SK-N-SH treated with all-trans-retinoic acid at 6 μM for 48 hours (cell line): Measurements from ENCODE around the gene DNAH3.
A peak's percentile ranks its signal among the peaks of the same experiment; 100 is the strongest.

Source experiments
- ATAC-seq: fragments of 200-7000 bp; cut with Tn5 transposase; 3 replicates; pipeline ENCODE4 v1.9.1; 2020; ENCODE audit warnings: mild to moderate bottlenecking, moderate library complexity
- ARNTL ChIP-seq: fragments of 450-650 bp; formaldehyde crosslinking; IDR thresholded peaks from 2 replicates; pipeline ENCODE4 v1.5.0; 2020; ENCODE audit warnings: low read depth, mild to moderate bottlenecking, moderate library complexity, borderline replicate concordance
- BACH2 ChIP-seq: fragments of 250-450 bp; sonication (Bioruptor Pico); IDR thresholded peaks from 2 replicates; pipeline ENCODE4 v1.9.0; 2021; ENCODE audit warnings: mild to moderate bottlenecking, borderline replicate concordance
- CSDC2 ChIP-seq: fragments of 250-450 bp; sonication (Bioruptor Pico); IDR thresholded peaks from 2 replicates; pipeline ENCODE4 v1.5.0; 2020; ENCODE audit warnings: mild to moderate bottlenecking, moderate library complexity
- ESRRG ChIP-seq: fragments of 250-450 bp; sonication (Bioruptor Pico); IDR thresholded peaks from 2 replicates; pipeline ENCODE4 v1.6.1; 2021; ENCODE audit warnings: mild to moderate bottlenecking
- GLIS3 ChIP-seq: fragments of 250-450 bp; sonication (Bioruptor Pico); IDR thresholded peaks from 2 replicates; pipeline ENCODE4 v1.5.0; 2020; ENCODE audit warnings: mild to moderate bottlenecking, moderate library complexity
- PPARA ChIP-seq: fragments of 250-450 bp; sonication (Bioruptor Pico); IDR thresholded peaks from 2 replicates; pipeline ENCODE4 v1.5.0; 2020; ENCODE audit warnings: mild to moderate bottlenecking, borderline replicate concordance
- RARB ChIP-seq: fragments of 250-450 bp; sonication (Bioruptor Pico); IDR thresholded peaks from 2 replicates; pipeline ENCODE4 v1.8.0; 2021; ENCODE audit warnings: mild to moderate bottlenecking, moderate library complexity
- SNAI2 ChIP-seq: fragments of 250-450 bp; sonication (Bioruptor Pico); IDR thresholded peaks from 2 replicates; pipeline ENCODE4 v1.5.0; 2020; ENCODE audit warnings: mild to moderate bottlenecking, moderate library complexity
- TCF4 ChIP-seq: fragments of 250-450 bp; sonication (Bioruptor Pico); IDR thresholded peaks from 2 replicates; pipeline ENCODE4 v1.8.0; 2021; ENCODE audit warnings: mild to moderate bottlenecking, moderate library complexity, borderline replicate concordance
- TOX ChIP-seq: fragments of 250-450 bp; sonication (Bioruptor Pico); IDR thresholded peaks from 2 replicates; pipeline ENCODE4 v1.8.0; 2021; ENCODE audit warnings: mild to moderate bottlenecking, moderate library complexity, borderline replicate concordance
- ZC3H10 ChIP-seq: fragments of 250-450 bp; sonication (Bioruptor Pico); IDR thresholded peaks from 2 replicates; pipeline ENCODE4 v1.5.1; 2021; ENCODE audit warnings: mild to moderate bottlenecking, moderate library complexity
- ZFP3 ChIP-seq: fragments of 250-450 bp; sonication (Bioruptor Pico); IDR thresholded peaks from 2 replicates; pipeline ENCODE4 v1.5.0; 2020; ENCODE audit warnings: mild to moderate bottlenecking, moderate library complexity
- ZFP30 ChIP-seq: fragments of 450-650 bp; formaldehyde crosslinking; IDR thresholded peaks from 2 replicates; pipeline ENCODE4 v1.5.0; 2022; ENCODE audit warnings: mild to moderate bottlenecking, moderate library complexity
- ZNF565 ChIP-seq: fragments of 450-650 bp; formaldehyde crosslinking; conservative IDR thresholded peaks from 2 replicates; pipeline ENCODE4 v1.5.0; 2020; ENCODE audit warnings: low read depth, mild to moderate bottlenecking, moderate library complexity
- ZNF70 ChIP-seq: fragments of 450-650 bp; formaldehyde crosslinking; IDR thresholded peaks from 2 replicates; pipeline ENCODE4 v1.5.0; 2020; ENCODE audit warnings: mild to moderate bottlenecking, moderate library complexity
- ZNF8 ChIP-seq: fragments of 450-650 bp; formaldehyde crosslinking; IDR thresholded peaks from 2 replicates; pipeline ENCODE4 v1.5.0; 2020; ENCODE audit warnings: mild to moderate bottlenecking, moderate library complexity
- TF ChIP-seq, protein P1 (sequence below): fragments of 250-450 bp; sonication (Bioruptor Pico); IDR thresholded peaks from 2 replicates; pipeline ENCODE4 v1.5.0; 2020; ENCODE audit warnings: mild to moderate bottlenecking, moderate library complexity
- TF ChIP-seq, protein P2 (sequence below): fragments of 250-450 bp; sonication (Bioruptor Pico); IDR thresholded peaks from 2 replicates; pipeline ENCODE4 v1.5.1; 2020; ENCODE audit warnings: low read depth, mild to moderate bottlenecking, moderate library complexity
- TF ChIP-seq, protein P3 (sequence below): fragments of 250-450 bp; sonication (Bioruptor Pico); IDR thresholded peaks from 2 replicates; pipeline ENCODE4 v1.5.1; 2021; ENCODE audit warnings: mild to moderate bottlenecking, moderate library complexity
- TF ChIP-seq, protein P4 (sequence below): fragments of 250-450 bp; sonication (Bioruptor Pico); IDR thresholded peaks from 2 replicates; pipeline ENCODE4 v1.8.0; 2021; ENCODE audit warnings: low read depth, mild to moderate bottlenecking, moderate library complexity, borderline replicate concordance

Gene DNAH3

DNA sequence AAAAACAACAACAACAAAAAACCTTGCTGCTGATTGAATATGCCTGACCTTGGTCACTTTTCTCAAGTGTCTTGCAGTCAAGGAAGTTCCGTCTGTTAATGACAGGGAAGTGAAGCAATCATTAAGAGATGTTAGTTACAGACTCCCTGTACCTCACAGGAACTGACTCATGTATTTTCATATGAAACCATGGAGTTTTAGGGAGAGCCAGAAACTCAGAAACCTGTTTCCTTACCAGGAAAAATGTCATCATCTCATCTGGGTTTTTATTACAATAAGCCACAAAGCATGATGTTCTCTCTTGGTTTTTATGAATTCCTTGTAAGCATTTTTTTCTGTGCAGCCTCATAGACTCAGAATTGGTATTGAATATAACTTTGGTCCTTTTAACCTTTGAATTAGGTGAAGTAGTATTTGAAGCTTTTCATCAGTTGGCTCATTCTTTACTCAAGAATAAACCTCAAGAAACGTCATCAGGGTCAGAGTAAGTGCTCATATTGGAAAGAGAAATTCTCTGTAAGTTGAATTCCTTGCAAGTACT, 239.8 kb downstream of the DNAH3 start:
- no peak for TF ChIP-seq ARNTL
- no peak for TF ChIP-seq ZNF565
- no peak for TF ChIP-seq GLIS3
- TF ChIP-seq RARB (CRISPR knock-in tag), result no peak
- no peak for TF ChIP-seq BACH2
- no peak for TF ChIP-seq ZNF70
- no peak for TF ChIP-seq SNAI2 (CRISPR knock-in tag)
- TF ChIP-seq ZC3H10 (CRISPR knock-in tag), result no peak
- TF ChIP-seq ESRRG (CRISPR knock-in tag), result no peak
- ATAC-seq, result peak; percentile 51

DNA sequence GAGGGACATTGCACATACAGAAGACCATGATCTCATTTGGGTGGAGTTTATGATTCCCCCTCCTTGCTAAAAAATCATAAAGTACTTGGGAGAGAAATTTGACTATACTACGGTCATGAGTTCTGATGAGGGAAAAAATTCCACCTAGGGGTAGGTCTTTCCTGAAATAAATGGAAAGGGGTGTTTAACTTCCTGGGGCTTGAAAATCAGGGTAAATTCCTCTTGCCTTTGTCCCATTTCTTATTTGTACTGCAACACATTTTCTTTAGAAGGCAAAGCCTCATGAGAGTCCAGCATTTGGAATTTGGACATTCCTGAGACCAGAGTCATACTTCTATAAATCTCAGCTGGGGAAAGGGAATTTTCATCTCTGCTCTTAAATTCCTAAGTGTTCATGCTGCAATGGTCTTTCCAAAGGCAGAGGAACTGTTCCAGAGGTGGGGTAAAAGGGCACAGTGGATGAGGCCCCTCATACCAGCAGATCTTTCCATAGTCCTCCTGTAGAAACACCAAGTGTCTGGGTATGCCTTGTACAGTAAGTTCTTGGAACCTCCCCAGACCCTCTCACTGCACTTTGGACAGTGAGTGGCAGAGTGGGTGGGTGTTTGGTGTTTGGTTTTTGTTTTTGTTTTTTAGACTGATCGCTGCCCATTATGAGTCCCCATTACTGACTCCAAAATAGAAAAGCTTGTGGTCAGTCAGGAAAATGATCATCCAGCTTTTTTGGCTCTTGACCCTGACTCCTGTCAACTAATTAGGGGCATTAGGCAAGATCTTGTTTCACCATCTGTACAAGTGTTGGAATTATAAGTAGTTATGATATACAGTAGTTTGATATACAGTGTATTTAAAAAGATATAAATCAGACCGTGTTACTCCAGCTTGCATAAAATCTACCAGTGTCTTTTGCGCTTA, 244.0 kb downstream of the DNAH3 start:
- no peak for TF ChIP-seq ZFP3 (CRISPR knock-in tag)
- no peak for TF ChIP-seq GLIS3
- TF ChIP-seq ZFP30, result no peak
- TF ChIP-seq, protein P1, sequence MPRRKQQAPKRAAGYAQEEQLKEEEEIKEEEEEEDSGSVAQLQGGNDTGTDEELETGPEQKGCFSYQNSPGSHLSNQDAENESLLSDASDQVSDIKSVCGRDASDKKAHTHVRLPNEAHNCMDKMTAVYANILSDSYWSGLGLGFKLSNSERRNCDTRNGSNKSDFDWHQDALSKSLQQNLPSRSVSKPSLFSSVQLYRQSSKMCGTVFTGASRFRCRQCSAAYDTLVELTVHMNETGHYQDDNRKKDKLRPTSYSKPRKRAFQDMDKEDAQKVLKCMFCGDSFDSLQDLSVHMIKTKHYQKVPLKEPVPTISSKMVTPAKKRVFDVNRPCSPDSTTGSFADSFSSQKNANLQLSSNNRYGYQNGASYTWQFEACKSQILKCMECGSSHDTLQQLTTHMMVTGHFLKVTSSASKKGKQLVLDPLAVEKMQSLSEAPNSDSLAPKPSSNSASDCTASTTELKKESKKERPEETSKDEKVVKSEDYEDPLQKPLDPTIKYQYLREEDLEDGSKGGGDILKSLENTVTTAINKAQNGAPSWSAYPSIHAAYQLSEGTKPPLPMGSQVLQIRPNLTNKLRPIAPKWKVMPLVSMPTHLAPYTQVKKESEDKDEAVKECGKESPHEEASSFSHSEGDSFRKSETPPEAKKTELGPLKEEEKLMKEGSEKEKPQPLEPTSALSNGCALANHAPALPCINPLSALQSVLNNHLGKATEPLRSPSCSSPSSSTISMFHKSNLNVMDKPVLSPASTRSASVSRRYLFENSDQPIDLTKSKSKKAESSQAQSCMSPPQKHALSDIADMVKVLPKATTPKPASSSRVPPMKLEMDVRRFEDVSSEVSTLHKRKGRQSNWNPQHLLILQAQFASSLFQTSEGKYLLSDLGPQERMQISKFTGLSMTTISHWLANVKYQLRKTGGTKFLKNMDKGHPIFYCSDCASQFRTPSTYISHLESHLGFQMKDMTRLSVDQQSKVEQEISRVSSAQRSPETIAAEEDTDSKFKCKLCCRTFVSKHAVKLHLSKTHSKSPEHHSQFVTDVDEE (CRISPR knock-in tag), result no peak
- no peak for TF ChIP-seq ZC3H10 (CRISPR knock-in tag)
- peak; percentile 75 for ATAC-seq

DNA sequence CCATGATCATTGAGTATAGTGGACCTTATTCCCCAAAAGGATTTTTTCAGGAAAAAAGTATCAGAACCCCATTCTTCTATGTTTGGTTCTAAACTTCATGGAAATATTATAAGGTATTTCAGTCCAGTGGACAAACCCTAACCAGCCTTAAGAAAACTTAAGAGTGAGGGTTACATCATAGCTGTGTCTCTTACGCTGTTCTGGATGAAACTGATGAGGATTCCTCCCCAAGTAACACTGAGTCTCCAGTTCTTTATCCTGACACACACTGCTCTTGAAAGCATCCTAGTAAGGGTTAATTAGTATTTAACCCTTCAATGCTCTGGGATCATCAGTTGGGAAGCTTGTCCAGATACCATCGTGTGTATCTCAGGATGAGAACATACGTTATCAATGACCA, 245.1 kb downstream of the DNAH3 start:
- no peak for ATAC-seq

DNA sequence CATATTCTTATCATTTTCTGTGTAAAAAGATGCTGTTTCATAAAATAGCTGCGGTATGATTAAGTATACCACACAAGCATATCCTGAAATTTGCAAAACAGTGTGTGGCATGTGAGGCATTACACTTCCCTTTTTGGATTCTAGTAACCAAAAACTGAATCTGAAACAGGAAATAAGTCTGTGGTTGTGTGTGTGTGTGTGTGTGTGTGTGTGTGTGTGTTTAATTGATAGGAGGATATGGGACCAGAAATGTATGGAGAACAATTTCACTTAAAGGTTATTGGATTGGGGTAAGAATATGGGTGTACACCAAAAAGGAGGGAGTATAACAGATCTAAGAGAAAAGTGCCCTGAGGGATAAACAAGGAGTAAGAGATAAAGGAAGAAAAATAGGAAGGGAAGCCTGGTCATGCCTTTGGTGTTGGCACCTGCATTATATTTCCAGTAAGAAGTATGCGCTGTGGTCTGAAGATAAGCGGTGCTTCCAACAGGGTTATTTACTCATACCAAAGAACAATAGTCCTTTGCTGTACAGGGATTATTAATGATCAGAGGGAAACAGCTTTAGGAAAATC, 246.1 kb downstream of the DNAH3 start:
- no peak for TF ChIP-seq TOX (CRISPR knock-in tag)
- TF ChIP-seq, protein P2, sequence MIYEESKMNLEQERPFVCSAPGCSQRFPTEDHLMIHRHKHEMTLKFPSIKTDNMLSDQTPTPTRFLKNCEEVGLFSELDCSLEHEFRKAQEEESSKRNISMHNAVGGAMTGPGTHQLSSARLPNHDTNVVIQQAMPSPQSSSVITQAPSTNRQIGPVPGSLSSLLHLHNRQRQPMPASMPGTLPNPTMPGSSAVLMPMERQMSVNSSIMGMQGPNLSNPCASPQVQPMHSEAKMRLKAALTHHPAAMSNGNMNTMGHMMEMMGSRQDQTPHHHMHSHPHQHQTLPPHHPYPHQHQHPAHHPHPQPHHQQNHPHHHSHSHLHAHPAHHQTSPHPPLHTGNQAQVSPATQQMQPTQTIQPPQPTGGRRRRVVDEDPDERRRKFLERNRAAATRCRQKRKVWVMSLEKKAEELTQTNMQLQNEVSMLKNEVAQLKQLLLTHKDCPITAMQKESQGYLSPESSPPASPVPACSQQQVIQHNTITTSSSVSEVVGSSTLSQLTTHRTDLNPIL, result no peak
- TF ChIP-seq BACH2, result no peak
- no peak for TF ChIP-seq ZNF565
- ATAC-seq, result no peak

More for the DNA sequence above, 245.1 kb downstream of the DNAH3 start:
- TF ChIP-seq, protein P3, sequence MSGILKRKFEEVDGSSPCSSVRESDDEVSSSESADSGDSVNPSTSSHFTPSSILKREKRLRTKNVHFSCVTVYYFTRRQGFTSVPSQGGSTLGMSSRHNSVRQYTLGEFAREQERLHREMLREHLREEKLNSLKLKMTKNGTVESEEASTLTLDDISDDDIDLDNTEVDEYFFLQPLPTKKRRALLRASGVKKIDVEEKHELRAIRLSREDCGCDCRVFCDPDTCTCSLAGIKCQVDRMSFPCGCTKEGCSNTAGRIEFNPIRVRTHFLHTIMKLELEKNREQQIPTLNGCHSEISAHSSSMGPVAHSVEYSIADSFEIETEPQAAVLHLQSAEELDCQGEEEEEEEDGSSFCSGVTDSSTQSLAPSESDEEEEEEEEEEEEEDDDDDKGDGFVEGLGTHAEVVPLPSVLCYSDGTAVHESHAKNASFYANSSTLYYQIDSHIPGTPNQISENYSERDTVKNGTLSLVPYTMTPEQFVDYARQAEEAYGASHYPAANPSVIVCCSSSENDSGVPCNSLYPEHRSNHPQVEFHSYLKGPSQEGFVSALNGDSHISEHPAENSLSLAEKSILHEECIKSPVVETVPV, result no peak
- TF ChIP-seq, all 23 proteins: peak for 0

DNA sequence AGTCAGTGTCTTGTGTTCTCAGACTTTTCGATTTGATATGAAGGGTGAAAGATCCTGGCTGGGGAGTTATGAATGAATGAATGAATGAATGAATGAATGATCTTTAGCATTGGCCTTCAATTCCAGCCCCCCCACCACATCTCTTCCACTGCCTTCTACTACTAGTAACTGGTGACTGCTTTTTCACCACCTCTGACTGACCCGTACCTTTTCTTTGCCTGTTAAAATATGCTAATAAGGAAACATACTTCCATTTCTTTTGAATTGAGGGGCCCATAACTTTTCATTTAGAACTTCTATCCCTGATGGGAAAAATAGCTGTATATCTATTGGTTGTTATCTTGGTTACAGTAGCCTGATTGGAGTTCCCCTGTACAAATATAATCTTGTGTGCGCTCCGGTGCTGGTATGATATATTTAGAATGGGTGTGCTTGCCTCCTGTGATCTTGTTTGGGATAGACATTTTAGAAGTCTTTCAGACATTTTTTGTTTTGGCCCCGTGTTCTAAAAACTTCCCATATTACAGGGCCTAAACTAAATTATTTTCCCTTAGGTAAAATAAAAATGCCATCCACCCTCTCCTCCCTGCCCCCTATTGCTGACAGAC, 246.6 kb downstream of the DNAH3 start:
- no peak for ATAC-seq
- TF ChIP-seq BACH2 (no peak), ZFP3 (CRISPR knock-in tag) (no peak), ZFP30 (no peak), GLIS3 (no peak), ESRRG (CRISPR knock-in tag) (no peak), ZNF8 (CRISPR knock-in tag) (no peak), ZNF565 (no peak), PPARA (CRISPR knock-in tag) (no peak), RARB (CRISPR knock-in tag) (no peak), CSDC2 (no peak), TCF4 (CRISPR knock-in tag) (no peak), ARNTL (no peak)
- TF ChIP-seq, protein P4, sequence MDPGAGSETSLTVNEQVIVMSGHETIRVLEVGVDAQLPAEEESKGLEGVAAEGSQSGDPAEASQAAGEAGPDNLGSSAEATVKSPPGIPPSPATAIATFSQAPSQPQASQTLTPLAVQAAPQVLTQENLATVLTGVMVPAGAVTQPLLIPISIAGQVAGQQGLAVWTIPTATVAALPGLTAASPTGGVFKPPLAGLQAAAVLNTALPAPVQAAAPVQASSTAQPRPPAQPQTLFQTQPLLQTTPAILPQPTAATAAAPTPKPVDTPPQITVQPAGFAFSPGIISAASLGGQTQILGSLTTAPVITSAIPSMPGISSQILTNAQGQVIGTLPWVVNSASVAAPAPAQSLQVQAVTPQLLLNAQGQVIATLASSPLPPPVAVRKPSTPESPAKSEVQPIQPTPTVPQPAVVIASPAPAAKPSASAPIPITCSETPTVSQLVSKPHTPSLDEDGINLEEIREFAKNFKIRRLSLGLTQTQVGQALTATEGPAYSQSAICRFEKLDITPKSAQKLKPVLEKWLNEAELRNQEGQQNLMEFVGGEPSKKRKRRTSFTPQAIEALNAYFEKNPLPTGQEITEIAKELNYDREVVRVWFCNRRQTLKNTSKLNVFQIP (CRISPR knock-in tag), result no peak
- TF ChIP-seq, protein P1 (CRISPR knock-in tag), result no peak
